ENCODE results near the gene YKT6.

GRCh38 chr7:44249639-44250234 lies 49.0 kb downstream of the YKT6 start:
- TF ChIP-seq CTCF (IDR thresholded peaks at IDR 0.05; ENCODE audit: low read depth, low read length, poor library complexity, severe bottlenecking) (no peak), EZH2phosphoT487 (IDR thresholded peaks at IDR 0.05; ENCODE audit: borderline replicate concordance, low read length) (no peak)

All from DOHH2 (cell line).